ENCODE measurements around the gene SRP68. TPM values are rescaled to one million over a fixed set of nuclear protein-coding genes. Genes with fewer than 3 reads are reported as not detected.

Gene SRP68
- total RNA-seq, 1 experiment from 2014 or later, result 58.7 TPM

DNA sequence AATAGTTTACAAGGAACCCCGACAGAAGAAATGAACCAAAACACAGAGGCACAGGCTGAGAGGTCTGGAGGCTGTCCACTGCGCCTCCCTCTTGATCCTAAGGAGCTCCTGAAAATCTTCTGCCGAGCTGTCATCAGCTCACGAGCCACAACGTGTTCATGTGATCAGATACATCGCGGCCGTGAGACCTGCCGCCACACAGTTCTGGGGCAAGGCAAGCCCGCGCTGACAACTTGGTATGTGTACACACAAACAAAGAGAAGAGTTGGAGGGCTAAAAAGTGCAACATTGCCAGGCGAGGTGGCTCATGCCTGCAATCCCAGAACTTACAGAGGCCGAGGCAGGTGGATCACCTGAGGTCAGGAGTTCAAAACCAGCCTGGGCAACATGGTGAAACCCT is 23.6 kb upstream of the SRP68 start:
- no peak for DNase-seq
- no peaks in the 10 kb centered on the region for H3K4me1 ChIP-seq
- no peak overlapping the region for H3K4me3 ChIP-seq
- no peaks in the 10 kb centered on the region for H3K27me3 ChIP-seq
- H3K36me3 ChIP-seq, result peaks cover 62% of the 10 kb centered on the region
- H3K9me3 ChIP-seq (replicated peaks), result no peaks in the 10 kb centered on the region
- H3K27ac ChIP-seq, result no peak overlapping the region

- Histone ChIP-seq H3K4me3 (no peak overlapping the region), H3K36me3 (peaks cover 52% of the 10 kb centered on the region), H3K27ac (no peak overlapping the region), H3K4me1 (no peaks in the 10 kb centered on the region), H3K9me3 (replicated peaks) (no peaks in the 10 kb centered on the region), H3K27me3 (no peaks in the 10 kb centered on the region)
- DNase-seq, result no peak
Measured at GRCh38 chr17:76094046-76094445, 21.7 kb upstream of the SRP68 start.

DNA sequence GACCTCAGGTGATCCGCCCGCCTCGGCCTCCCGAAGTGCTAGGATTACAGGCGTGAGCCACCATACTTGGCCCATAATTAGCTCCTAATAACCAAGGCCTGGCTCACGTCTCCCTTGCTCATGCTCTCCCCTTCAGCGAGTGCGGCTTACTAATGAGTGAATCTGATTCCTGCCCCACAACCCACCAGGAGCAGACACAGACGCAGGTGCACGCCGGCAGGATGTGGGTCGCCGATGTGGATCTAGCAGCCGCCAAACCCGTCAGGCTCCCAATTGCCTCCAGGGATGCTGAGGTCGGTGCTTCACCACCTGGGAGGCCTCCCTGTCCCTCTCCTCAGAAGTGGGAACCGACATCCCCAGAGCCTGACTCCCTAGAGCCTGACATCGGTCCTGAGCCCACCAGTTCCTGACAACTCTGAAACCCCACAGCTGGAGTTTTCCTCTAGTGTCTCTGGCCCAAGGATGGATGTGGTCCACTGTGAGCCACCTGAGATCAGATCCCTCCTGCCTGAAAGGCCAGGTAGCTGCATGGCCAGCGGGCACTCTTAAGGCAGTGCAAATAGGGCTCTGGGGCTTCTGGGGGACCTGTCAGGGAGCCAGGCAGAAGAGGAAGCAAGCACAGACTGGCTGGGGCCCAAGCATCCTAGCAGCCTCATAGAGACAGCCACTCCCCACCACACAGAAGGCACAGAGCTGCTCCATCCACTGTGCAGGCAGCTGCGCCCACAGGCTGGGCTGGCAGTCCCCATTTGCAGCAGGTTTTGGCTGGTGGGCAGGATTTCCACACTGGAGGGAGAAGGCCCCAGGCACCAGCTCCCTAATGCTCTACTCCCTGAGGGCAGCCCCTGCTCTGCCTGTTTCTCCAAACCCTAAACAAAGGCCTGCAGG is 20.5 kb upstream of the SRP68 start:
- Histone ChIP-seq H3K27ac (no peak overlapping the region), H3K4me3 (no peak overlapping the region), H3K27me3 (no peaks in the 10 kb centered on the region), H3K4me1 (no peaks in the 10 kb centered on the region), H3K36me3 (peaks cover 55% of the 10 kb centered on the region), H3K9me3 (replicated peaks) (no peaks in the 10 kb centered on the region)
- no peak for DNase-seq

DNA sequence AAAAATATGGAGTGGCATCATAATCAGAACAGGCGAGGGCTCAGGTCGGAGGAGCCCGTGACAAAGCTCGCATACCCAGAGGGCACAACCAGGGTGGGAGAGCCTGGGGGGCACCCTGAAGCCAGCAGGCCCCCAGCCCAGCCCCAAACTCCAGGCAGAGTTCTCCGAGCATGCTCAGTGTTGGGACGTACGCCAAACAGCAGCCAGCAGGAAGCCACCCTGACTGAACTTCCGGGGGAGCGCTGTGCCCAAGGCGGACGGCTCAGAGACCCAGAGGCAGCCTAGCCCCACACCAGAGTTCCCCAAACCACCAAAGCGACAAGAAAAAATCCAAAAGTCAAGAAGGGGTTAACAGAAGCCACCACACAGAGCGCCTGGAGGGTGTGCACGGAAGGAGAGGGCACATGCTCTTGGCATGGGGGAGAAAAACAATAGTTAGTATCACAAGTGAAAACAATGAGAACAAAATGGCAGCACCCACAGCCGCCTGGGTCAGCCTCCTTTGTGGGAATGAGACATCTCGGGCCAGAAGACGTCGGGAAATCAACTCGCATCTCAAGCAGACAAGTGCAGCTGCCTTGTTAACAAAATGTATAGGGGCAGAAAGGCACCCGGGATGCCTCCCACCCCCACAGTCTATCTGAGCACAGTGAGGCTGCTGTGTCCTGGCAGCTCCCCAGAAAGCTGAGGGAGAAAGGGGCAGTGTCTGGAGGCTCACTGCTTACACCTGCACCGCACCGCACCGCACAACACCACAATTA is 19.4 kb upstream of the SRP68 start:
- no peaks in the 10 kb centered on the region for H3K4me1 ChIP-seq
- DNase-seq, result no peak
- peaks cover 53% of the 10 kb centered on the region for H3K36me3 ChIP-seq
- no peaks in the 10 kb centered on the region for H3K27me3 ChIP-seq
- H3K27ac ChIP-seq, result no peak overlapping the region
- no peaks in the 10 kb centered on the region for H3K9me3 ChIP-seq (replicated peaks)
- H3K4me3 ChIP-seq, result no peak overlapping the region

DNA sequence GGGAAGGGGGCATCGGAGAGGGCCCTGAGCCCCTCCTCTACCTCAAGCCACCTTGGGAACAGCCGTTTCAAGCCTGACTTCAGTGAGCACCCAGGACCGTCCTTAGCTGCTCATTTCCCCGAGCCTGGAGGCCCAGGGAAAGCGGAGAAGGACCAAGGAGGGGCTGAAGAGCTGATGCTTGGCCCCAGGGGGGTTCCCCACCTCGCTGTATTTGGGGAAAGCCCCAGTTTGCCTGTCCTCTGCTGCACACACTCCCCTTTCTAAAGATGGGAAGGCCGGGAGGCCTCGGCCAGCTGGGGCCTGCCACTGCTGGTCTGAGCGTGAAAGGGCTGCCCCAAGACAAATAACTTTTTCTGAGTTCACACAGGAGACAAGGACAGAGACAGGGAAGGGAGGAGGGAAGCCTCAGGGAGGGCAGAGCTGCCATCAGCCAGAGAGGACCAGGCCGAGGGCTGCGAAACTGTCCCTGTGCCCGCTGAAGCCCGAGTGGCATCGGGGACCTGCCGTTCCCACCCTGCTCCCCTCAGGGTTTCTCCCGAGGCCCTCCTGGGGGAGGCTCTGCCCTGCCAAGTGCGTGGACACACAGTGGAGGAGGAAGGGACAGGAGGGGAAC is 18.3 kb upstream of the SRP68 start:
- no peaks in the 10 kb centered on the region for H3K9me3 ChIP-seq (replicated peaks)
- H3K4me1 ChIP-seq, result no peaks in the 10 kb centered on the region
- no peak for DNase-seq
- no peak overlapping the region for H3K4me3 ChIP-seq
- H3K27me3 ChIP-seq, result no peaks in the 10 kb centered on the region
- H3K27ac ChIP-seq, result no peak overlapping the region
- peaks cover 51% of the 10 kb centered on the region for H3K36me3 ChIP-seq

DNA sequence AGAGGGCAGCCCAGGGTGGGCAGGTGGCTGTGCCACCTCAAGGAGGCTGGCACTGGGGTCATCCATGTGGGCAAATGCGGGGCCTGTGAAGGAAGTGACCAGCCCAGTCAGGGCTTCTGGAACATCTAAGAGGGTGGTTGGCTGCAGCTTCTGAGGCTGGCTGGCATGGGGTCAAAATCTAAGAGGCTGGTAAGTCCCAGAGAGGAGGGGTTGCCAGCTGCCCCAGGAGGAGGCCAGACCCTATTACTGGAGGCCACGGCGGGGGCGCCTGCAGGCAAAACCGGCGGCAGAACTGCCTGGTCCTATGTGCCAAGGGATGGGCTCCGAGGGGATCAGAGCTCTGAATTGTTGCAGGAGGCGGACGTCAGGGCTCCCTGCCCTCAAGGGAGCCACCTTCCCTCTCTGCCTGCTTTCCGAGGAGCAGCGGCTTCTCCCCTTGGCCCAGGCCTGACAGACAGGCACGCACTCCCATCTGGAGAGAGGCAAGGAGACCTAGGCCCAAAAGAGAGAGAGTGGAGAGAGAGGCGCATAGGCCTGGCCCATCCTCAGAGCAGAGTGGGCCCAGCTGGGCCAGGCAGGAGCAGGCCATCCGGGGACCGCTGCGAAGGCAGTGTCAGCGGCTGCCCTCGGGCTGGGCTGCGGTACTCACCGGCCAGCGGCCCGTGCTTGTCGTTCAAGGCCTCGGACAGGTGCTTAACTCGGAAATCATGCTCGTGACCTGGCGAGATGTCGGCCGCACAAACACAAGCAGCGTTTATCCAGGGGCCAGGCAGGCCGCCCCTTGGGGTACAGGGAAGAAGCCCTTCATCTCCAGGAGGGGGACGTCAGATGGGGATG is 17.6 kb upstream of the SRP68 start:
- DNase-seq, result no peak

GRCh38 chr17:76088868-76089576 is 16.7 kb upstream of the SRP68 start:
- no peak overlapping the region for H3K4me3 ChIP-seq
- H3K27ac ChIP-seq, result no peak overlapping the region
- H3K36me3 ChIP-seq, result peaks cover 50% of the 10 kb centered on the region
- no peaks in the 10 kb centered on the region for H3K27me3 ChIP-seq
- H3K4me1 ChIP-seq, result no peaks in the 10 kb centered on the region
- no peak for DNase-seq
- H3K9me3 ChIP-seq (replicated peaks), result no peaks in the 10 kb centered on the region

More for the DNA sequence above, 17.6 kb upstream of the SRP68 start:
- Histone ChIP-seq H3K4me3 (no peak overlapping the region), H3K9me3 (replicated peaks) (no peaks in the 10 kb centered on the region), H3K36me3 (peaks cover 52% of the 10 kb centered on the region), H3K27me3 (no peaks in the 10 kb centered on the region), H3K4me1 (no peaks in the 10 kb centered on the region), H3K27ac (no peak overlapping the region)

- Histone ChIP-seq H3K27ac (no peak overlapping the region), H3K4me1 (no peaks in the 10 kb centered on the region; the same call in 1 of the 2 replicates), H3K4me3 (no peak overlapping the region), H3K9me3 (replicated peaks) (no peaks in the 10 kb centered on the region), H3K36me3 (peaks cover 44% of the 10 kb centered on the region), H3K27me3 (no peaks in the 10 kb centered on the region)
- DNase-seq, result no peak
Measured at GRCh38 chr17:76088041-76088867, 15.9 kb upstream of the SRP68 start.

DNA sequence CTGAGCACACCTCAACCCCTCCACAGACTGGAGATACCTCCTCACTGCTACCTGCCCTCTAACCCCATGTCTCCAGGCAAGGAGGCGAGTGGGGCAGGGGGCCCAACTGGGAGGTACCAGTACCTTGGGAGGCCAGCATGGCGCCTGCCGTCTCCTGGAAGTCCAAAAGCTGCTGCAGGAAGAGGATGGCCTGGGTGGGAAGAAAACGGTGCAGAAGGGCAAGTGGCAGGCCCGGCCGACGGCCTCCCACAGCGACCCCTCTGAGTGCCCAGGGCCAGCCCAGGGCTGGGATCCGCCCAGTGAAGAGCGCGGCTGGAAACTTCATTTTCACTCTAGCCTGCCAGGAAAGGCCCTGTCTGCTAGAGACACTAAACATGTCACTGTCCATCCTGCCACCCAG is 15.2 kb upstream of the SRP68 start:
- Histone ChIP-seq H3K27me3 (no peaks in the 10 kb centered on the region), H3K36me3 (peaks cover 40% of the 10 kb centered on the region), H3K27ac (no peak overlapping the region), H3K4me1 (peaks cover 4% of the 10 kb centered on the region; the same call in 1 of the 2 replicates), H3K4me3 (no peak overlapping the region), H3K9me3 (replicated peaks) (no peaks in the 10 kb centered on the region)
- DNase-seq, result no peak

DNA sequence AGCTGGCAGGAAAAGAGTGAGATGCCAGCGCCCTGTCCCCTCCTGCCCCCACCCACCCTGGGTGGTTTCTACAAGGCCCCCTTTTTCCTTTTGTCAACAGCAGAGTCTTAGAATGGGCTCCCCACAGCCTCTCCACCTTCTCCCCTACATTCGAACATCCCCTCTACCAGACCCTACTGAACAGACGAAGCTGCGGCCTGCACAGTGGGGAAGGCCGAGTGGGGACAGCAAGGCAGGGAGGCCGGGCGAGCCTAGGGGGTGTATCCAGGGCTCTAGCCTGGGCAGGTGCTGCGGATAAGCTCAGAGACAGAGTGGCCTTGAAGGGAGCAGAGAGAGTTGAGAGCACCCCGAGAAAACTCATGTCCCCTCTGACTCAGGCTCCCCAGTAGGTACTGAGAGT is 14.1 kb upstream of the SRP68 start:
- no peaks in the 10 kb centered on the region for H3K9me3 ChIP-seq (replicated peaks)
- H3K27ac ChIP-seq, result no peak overlapping the region
- no peak overlapping the region for H3K4me3 ChIP-seq
- DNase-seq, result peak in 1 of 2 experiments; percentile 2
- H3K27me3 ChIP-seq, result no peaks in the 10 kb centered on the region
- H3K36me3 ChIP-seq, result peaks cover 38% of the 10 kb centered on the region
- peaks cover 4% of the 10 kb centered on the region; the same call in 1 of the 2 replicates for H3K4me1 ChIP-seq

GRCh38 chr17:76085731-76086366 is 13.5 kb upstream of the SRP68 start:
- H3K4me3 ChIP-seq, result no peak overlapping the region
- DNase-seq, result peak in 1 of 2 experiments; percentile 2
- H3K9me3 ChIP-seq (replicated peaks), result no peaks in the 10 kb centered on the region
- H3K27me3 ChIP-seq, result no peaks in the 10 kb centered on the region
- H3K36me3 ChIP-seq, result peaks cover 34% of the 10 kb centered on the region
- no peak overlapping the region for H3K27ac ChIP-seq
- peaks cover 4% of the 10 kb centered on the region; the same call in 1 of the 2 replicates for H3K4me1 ChIP-seq

DNA sequence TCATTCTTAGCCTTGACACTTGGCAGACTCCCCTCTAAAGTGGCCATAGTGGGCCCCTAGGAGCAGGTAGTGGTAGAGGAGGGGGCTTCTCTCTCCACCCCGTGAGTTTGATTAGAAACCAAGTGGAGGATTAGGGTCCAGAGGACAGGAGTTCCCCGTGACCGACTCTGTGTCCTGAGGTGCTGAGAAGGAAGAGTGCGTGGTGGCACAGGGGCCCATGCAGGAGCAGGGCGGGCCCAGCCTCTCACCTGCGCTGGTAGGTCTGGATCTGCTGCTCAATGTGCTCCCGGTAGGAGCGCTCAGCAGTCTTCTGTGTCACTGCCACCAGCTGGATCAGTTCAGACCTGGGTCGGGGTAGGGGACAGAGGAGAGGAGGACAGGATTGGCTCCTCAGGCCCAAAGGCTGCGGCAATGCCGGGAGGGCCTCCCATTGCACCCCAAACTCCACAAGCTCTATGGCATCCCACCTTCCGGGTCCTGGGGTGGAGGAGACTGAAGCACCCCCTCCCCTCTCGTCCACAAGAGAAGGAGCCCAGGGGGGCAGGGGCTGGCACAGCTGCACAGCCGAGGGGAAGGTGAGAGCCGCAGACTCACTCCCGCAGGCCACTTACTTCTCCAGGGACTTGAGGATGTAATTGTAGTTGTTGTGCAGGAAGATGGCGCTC is 12.9 kb upstream of the SRP68 start:
- Histone ChIP-seq H3K4me3 (no peak overlapping the region), H3K4me1 (peaks cover 9% of the 10 kb centered on the region; the same call in 1 of the 2 replicates), H3K27ac (no peak overlapping the region), H3K27me3 (no peaks in the 10 kb centered on the region), H3K9me3 (replicated peaks) (no peaks in the 10 kb centered on the region), H3K36me3 (peaks cover 32% of the 10 kb centered on the region)
- peak in 1 of 2 experiments; percentile 2 for DNase-seq
